GM23338 (cell line): ENCODE results near the gene ASPSCR1. TPM values are rescaled to one million over a fixed set of nuclear protein-coding genes. Genes with fewer than 3 reads are reported as not detected.

ENCODE experiments used
- ATAC-seq: fragments of 200-7000 bp; cut with Tn5 transposase; 3 replicates; pipeline ENCODE4 v1.9.1; 2020
- DNase-seq: peaks from one replicate; pipeline ENCODE4 v3.0.0-alpha.2; 2015; ENCODE audit warnings: low spot score
- H2AFZ ChIP-seq: fragments of 200-600 bp; sonication (generic); 2 replicates; pipeline ENCODE4 v1.8.0; 2016; ENCODE audit warnings: antibody characterized with exemption, mild to moderate bottlenecking, moderate library complexity
- H3F3A ChIP-seq: fragments of 200-600 bp; sonication (generic); replicated peaks from 2 replicates; pipeline ENCODE4 v1.8.0; 2017; ENCODE audit warnings: antibody characterized with exemption, mixed run types, low read depth
- H3K27ac ChIP-seq: fragments of 200-600 bp; sonication (generic); 2 replicates; pipeline ENCODE4 v1.6.1; 2016; ENCODE audit warnings: low read depth
- H3K27me3 ChIP-seq: fragments of 200-600 bp; sonication (generic); 2 replicates; pipeline ENCODE4 v1.8.0; 2016; ENCODE audit warnings: mild to moderate bottlenecking, mixed run types, moderate library complexity; ENCODE audit not compliant: insufficient read depth
- H3K36me3 ChIP-seq: fragments of 200-600 bp; sonication (generic); 2 replicates; pipeline ENCODE4 v1.8.0; 2016; ENCODE audit warnings: mild to moderate bottlenecking; ENCODE audit not compliant: insufficient read depth
- H3K4me1 ChIP-seq: fragments of 200-600 bp; sonication (generic); 2 replicates; pipeline ENCODE4 v1.8.0; 2016; ENCODE audit warnings: mild to moderate bottlenecking, moderate library complexity; ENCODE audit not compliant: insufficient read depth
- H3K4me2 ChIP-seq: fragments of 200-600 bp; sonication (generic); 2 replicates; pipeline ENCODE4 v1.7.1; 2017; ENCODE audit warnings: mixed run types
- H3K4me3 ChIP-seq: fragments of 200-600 bp; sonication (generic); 2 replicates; pipeline ENCODE4 v1.6.1; 2016; ENCODE audit warnings: mixed run types
- H3K79me2 ChIP-seq: fragments of 200-600 bp; sonication (generic); replicated peaks from 2 replicates; pipeline ENCODE4 v1.8.0; 2017; ENCODE audit warnings: mild to moderate bottlenecking; ENCODE audit not compliant: insufficient read depth
- H3K9me2 ChIP-seq: fragments of 200-600 bp; sonication (generic); 2 replicates; pipeline ENCODE4 v1.8.0; 2017; ENCODE audit not compliant: insufficient read depth
- H4K20me1 ChIP-seq: fragments of 200-600 bp; sonication (generic); replicated peaks from 2 replicates; pipeline ENCODE4 v1.8.0; 2017; ENCODE audit warnings: mild to moderate bottlenecking; ENCODE audit not compliant: insufficient read depth
- H3K27ac Mint-ChIP-seq: 2 replicates; pipeline ENCODE4 v1.8.0; 2020; ENCODE audit warnings: inconsistent platforms, mild to moderate bottlenecking, moderate library complexity, mixed read lengths
- H3K27me3 Mint-ChIP-seq: 3 replicates; pipeline ENCODE4 v1.8.0; 2022; ENCODE audit warnings: low read depth, mild to moderate bottlenecking, moderate library complexity, mixed read lengths, inconsistent platforms; ENCODE audit not compliant: insufficient read depth, poor library complexity
- H3K36me3 Mint-ChIP-seq: 3 replicates; pipeline ENCODE4 v1.8.0; 2021; ENCODE audit warnings: low read depth, mild to moderate bottlenecking, inconsistent platforms, moderate library complexity, mixed read lengths
- H3K4me1 Mint-ChIP-seq: 3 replicates; pipeline ENCODE4 v1.8.0; 2020; ENCODE audit warnings: mild to moderate bottlenecking, inconsistent platforms, mixed read lengths
- H3K4me3 Mint-ChIP-seq: 3 replicates; pipeline ENCODE4 v1.8.0; 2021; ENCODE audit warnings: moderate library complexity, mild to moderate bottlenecking, inconsistent platforms, mixed read lengths
- H3K9me3 Mint-ChIP-seq: 3 replicates; pipeline ENCODE4 v1.8.0; 2020; ENCODE audit warnings: moderate library complexity, mild to moderate bottlenecking, inconsistent platforms, mixed read lengths
- CREB1 ChIP-seq: fragments of 250-450 bp; sonication (Bioruptor Pico); IDR thresholded peaks from 2 replicates; pipeline ENCODE4 v1.5.0; 2020; ENCODE audit warnings: low read depth, mild to moderate bottlenecking, moderate library complexity
- EZH2 ChIP-seq: fragments of 200-600 bp; sonication (generic); IDR thresholded peaks from one replicate; pipeline ENCODE4 v1.8.0; 2017; ENCODE audit warnings: antibody characterized with exemption, mild to moderate bottlenecking, low read depth; ENCODE audit not compliant: unreplicated experiment
- EZH2phosphoT487 ChIP-seq: fragments of 200-600 bp; sonication (generic); IDR thresholded peaks from one replicate; pipeline ENCODE4 v1.8.1; 2018; ENCODE audit warnings: antibody characterized with exemption; ENCODE audit not compliant: unreplicated experiment
- JUNB ChIP-seq: IDR thresholded peaks from one replicate; pipeline ENCODE4 v1.6.1; 2016; ENCODE audit warnings: antibody characterized with exemption; ENCODE audit not compliant: unreplicated experiment
- NANOG ChIP-seq: IDR thresholded peaks from 2 replicates; pipeline ENCODE4 v1.6.1; 2016; ENCODE audit warnings: antibody characterized with exemption, borderline replicate concordance
- POLR2AphosphoS5 ChIP-seq: IDR thresholded peaks from 2 replicates; pipeline ENCODE4 v1.6.1; 2016; ENCODE audit warnings: antibody characterized with exemption, low read depth
- REST ChIP-seq: IDR thresholded peaks from one replicate; pipeline ENCODE4 v1.6.1; 2018; ENCODE audit warnings: antibody characterized with exemption; ENCODE audit not compliant: unreplicated experiment
- STAT1 ChIP-seq: IDR thresholded peaks from one replicate; pipeline ENCODE4 v1.6.1; 2016; ENCODE audit warnings: antibody characterized with exemption; ENCODE audit not compliant: unreplicated experiment
- ZNF114 ChIP-seq: fragments of 250-450 bp; sonication (Bioruptor Pico); IDR thresholded peaks from 2 replicates; pipeline ENCODE4 v1.5.0; 2020; ENCODE audit warnings: mild to moderate bottlenecking, moderate library complexity
- ZNF331 ChIP-seq: fragments of 250-450 bp; sonication (Bioruptor Pico); IDR thresholded peaks from 2 replicates; pipeline ENCODE4 v1.5.0; 2020; ENCODE audit warnings: low read depth, mild to moderate bottlenecking, moderate library complexity
- ZNF462 ChIP-seq: fragments of 250-450 bp; sonication (Bioruptor Pico); IDR thresholded peaks from 2 replicates; pipeline ENCODE4 v1.5.0; 2020; ENCODE audit warnings: mild to moderate bottlenecking, moderate library complexity
- polyA plus RNA-seq: library from polyadenylated mRNA; unstranded; fragments of >200 nt; fragmentation: Nextera tagmentation; extraction: Ambion mirVana; gene quantifications from 2 replicates; pipeline ENCODE4 v1.2.1, GENCODE V29; 2016
- total RNA-seq: library from RNA; depleted of rRNA; stranded (reverse); fragments of >200 nt; shearing (Covaris generic); gene quantifications from 2 replicates; pipeline ENCODE4 v1.2.3, GENCODE V29; 2014
- TF ChIP-seq, protein P1 (sequence below): IDR thresholded peaks from 2 replicates; pipeline ENCODE4 v1.6.1; 2016; ENCODE audit warnings: antibody characterized with exemption
- TF ChIP-seq, protein P2 (sequence below), 2 experiments: fragments of 200-600 bp in 1 of 2; sonication (generic) in 1 of 2; conservative IDR thresholded peaks; 2 replicates each; pipeline versions ENCODE4 v1.5.1 to v1.6.1; 2016 to 2017; ENCODE audit warnings: antibody characterized with exemption in 2 of 2, low read depth in 2 of 2, mild to moderate bottlenecking in 2 of 2, moderate library complexity in 1 of 2

ASPSCR1 gene
- total and polyA plus RNA-seq, 2 experiments from 2014 or later = 44.2 to 46.9 TPM

GRCh38 chr17:81987161-81987770, 9.8 kb downstream of the ASPSCR1 start:
- H3K27ac Mint-ChIP-seq = no peak overlapping the region
- Histone ChIP-seq H4K20me1 (no peaks in the 10 kb centered on the region; the same call in none of the 2 replicates), H2AFZ (no peak overlapping the region), H3K79me2 (no peaks in the 10 kb centered on the region), H3K27ac (no peak overlapping the region), H3K4me1 (peaks cover 9% of the 10 kb centered on the region; the same call in 1 of the 2 replicates), H3K4me2 (no peak overlapping the region), H3K27me3 (no peaks in the 10 kb centered on the region), H3K4me3 (no peak overlapping the region), H3F3A (0 out of 2 replicates have a peak, but pooled peaks cover 3% of the 10 kb centered on the region), H3K36me3 (no peaks in the 10 kb centered on the region), H3K9me2 (no peaks in the 10 kb centered on the region)
- no peaks in the 10 kb centered on the region for H3K9me3 Mint-ChIP-seq
- no peak for ATAC-seq
- H3K36me3 Mint-ChIP-seq = peaks cover 41% of the 10 kb centered on the region
- peaks cover 9% of the 10 kb centered on the region for H3K27me3 Mint-ChIP-seq
- no peak for TF ChIP-seq JUNB
- TF ChIP-seq, protein P1, sequence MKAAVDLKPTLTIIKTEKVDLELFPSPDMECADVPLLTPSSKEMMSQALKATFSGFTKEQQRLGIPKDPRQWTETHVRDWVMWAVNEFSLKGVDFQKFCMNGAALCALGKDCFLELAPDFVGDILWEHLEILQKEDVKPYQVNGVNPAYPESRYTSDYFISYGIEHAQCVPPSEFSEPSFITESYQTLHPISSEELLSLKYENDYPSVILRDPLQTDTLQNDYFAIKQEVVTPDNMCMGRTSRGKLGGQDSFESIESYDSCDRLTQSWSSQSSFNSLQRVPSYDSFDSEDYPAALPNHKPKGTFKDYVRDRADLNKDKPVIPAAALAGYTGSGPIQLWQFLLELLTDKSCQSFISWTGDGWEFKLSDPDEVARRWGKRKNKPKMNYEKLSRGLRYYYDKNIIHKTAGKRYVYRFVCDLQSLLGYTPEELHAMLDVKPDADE = no peak
- TF ChIP-seq ZNF462 (CRISPR knock-in tag) = no peak
- TF ChIP-seq NANOG = no peak
- TF ChIP-seq, protein P2, sequence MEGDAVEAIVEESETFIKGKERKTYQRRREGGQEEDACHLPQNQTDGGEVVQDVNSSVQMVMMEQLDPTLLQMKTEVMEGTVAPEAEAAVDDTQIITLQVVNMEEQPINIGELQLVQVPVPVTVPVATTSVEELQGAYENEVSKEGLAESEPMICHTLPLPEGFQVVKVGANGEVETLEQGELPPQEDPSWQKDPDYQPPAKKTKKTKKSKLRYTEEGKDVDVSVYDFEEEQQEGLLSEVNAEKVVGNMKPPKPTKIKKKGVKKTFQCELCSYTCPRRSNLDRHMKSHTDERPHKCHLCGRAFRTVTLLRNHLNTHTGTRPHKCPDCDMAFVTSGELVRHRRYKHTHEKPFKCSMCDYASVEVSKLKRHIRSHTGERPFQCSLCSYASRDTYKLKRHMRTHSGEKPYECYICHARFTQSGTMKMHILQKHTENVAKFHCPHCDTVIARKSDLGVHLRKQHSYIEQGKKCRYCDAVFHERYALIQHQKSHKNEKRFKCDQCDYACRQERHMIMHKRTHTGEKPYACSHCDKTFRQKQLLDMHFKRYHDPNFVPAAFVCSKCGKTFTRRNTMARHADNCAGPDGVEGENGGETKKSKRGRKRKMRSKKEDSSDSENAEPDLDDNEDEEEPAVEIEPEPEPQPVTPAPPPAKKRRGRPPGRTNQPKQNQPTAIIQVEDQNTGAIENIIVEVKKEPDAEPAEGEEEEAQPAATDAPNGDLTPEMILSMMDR (conservative IDR thresholded peaks at IDR 0.05; ENCODE audit: low read depth in 2 of 2) = no peak
- TF ChIP-seq REST = no peak
- TF ChIP-seq EZH2phosphoT487 = no peak
- no peak for TF ChIP-seq ZNF331
- no peak for TF ChIP-seq ZNF114 (CRISPR knock-in tag)
- TF ChIP-seq STAT1 = no peak
- TF ChIP-seq POLR2AphosphoS5 = no peak
- no peak for TF ChIP-seq CREB1 (CRISPR knock-in tag)
- no peak for TF ChIP-seq EZH2
- DNase-seq = no peak
- peaks cover 15% of the 10 kb centered on the region for H3K4me1 Mint-ChIP-seq
- H3K4me3 Mint-ChIP-seq = no peak overlapping the region
